ENCODE data around the gene IL1R2.
"Not testable (repeated sequence)": the region's sequence is repeated elsewhere in the genome, so short reads cannot be mapped to it uniquely, and the experiment has no call there.

The IL1R2 gene

DNA sequence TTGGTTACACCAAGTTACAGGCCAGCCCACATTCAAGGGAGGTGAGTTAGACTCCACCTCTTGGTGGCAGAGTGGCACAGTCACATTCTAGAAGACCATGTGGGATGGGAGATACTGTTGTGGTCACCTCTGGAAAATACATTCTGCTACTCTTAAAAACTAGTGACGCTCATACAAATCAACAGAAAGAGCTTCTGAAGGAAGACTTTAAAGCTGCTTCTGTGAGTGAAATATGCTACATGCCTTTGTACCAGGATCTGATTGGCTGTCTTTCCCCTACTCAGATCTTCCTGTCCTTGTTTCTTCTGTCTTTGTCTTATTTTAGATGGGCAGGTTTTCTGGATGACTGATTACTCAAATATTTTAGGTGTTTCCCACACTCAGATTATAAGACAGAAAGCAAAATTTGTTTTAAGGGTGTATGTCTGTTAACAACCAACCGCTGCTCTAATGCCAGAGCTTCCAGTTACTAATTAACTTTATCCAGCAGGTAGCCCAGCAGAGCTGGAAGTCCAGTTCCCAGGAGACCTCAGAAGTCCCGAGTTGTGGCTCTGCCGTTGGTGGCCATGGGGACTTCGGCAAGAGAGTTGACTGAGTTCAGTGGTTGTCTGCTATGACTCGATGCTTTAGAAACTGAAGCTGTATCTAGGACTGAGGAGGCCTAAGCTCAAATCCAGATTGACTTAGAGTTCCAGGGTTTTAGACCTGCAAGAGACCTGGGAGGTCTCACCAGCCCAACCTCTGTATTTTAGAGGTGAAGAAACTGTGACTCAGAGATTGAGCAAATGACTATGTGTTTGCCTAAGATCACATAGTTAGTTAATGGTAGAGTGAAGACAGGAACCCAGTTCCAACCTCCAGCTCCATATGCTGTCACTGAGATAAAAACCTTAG, 7.4 kb downstream of the IL1R2 start:
- no peak for DNase-seq (ENCODE audit: low read depth)

DNA sequence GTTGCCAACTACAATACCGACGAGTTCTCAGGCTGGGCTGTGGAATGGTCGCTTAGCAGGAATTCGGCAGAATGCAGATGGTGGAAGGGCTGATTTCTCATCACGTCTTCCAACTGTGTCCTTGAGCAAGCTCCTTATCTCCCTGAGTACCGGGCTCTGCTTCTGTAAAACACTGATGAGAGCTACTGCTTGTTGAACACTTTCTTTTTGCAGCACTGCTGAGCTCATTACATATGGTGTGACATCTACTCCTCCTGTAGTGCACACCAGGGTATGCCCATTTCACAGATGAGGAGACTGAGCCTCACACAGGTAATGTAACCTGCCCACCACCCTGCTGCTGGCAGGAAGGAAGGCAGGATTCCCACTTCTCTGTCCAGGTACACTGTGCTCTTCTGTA, 8.3 kb downstream of the IL1R2 start:
- DNase-seq (ENCODE audit: low read depth): no peak

DNA sequence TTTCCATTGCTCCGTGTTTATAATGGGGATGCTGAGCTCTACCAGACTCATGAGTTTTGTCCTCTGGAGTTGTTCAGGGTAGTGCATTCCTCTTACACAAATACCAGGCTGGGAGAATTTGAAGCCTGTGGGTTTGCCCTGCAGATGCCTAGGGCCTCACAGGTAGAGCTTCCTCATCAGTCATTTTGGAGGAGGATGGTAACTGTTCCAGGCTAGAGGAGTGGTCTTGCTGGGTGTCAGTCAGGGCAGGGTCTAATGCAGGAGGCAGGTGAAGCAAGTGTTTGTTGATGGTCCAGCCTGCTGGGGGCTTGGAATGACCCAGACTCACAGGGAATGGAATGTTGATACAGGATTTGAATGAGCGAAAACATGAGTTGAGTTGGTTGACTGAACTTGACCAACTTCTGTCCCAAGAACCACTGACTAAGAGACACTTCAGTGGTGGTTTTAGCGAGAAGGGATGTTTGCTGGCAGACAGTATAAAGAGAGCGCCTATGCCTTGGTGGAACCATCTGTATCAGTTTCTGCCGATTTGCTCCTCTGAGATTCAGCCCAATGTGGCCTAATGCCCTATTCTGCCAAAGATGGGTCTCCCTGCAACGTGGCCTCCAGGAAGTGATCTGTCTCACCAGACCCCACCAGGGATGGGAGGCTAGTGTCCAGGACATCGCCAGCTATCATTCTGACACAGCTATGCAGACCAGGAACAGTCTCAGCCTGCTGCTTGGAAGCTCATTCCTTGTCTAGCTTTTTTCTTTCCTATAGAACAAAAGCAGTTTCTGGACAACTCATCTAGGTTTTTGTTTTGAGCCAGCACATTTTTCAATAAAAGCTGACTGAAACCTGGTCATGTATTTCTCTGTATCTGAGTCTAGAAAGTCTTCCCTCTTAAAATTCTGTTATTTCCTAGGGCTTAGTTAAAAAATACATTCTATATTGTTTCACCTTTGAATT, 9.3 kb downstream of the IL1R2 start:
- no peak for DNase-seq (ENCODE audit: low read depth)

DNA sequence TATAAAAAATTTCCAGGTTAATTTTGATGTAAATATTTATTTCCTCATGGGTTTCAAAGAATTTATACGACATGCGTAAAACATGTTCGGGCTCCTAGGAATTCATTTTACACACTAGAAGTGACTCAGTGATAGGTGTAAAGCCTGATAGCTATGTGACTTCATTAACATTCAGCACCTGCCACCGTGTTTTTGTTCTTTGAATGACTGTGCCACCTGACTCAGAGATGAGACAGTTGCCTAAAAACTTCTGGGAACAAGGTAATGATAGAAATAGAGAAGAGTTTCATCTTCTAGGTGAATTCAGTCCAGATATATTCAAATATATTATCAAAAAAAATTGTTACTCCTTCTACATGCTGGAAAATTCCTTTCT, 10.0 kb downstream of the IL1R2 start:
- no peak for DNase-seq (ENCODE audit: low read depth)

DNA sequence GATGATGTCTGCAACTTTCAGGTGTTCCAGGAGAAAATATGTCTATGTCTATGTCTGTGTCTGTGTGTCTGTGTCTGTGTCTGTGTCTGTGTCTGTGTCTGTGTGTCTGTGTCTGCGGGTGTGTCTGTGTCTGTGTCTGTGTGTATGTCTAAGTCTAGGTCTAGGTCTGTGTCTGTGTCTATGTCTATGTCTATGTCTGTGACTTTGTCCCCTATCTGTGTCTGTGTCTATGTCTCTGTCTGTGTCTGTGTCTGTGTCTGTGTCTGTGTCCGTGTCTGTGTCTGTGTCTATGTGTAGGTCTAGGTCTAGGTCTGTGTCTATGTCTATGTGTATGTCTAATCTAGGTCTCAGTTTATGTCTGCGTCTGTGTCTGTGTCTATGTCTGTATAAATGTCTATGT, 10.5 kb downstream of the IL1R2 start:
- DNase-seq (ENCODE audit: low read depth): no peak

DNA sequence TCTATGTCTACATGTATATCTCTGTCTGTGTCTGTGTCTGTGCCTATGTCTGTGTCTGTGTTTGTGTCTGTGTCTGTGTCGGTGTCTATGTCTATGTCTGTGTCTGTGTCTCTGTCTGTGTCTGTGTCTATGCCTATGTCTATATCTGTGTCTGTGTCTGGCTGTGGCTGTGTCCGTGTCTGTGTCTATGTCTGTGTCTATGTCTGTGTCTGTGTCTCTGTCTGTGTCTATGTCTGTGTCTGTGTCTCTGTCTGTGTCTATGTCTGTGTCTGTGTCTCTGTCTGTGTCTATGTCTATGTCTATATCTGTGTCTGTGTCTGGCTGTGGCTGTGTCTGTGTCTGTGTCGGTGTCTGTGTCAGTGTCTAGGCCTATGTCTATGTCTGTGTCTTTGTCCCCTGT, 11.1 kb downstream of the IL1R2 start:
- DNase-seq (ENCODE audit: low read depth): not testable (repeated sequence)

DNA sequence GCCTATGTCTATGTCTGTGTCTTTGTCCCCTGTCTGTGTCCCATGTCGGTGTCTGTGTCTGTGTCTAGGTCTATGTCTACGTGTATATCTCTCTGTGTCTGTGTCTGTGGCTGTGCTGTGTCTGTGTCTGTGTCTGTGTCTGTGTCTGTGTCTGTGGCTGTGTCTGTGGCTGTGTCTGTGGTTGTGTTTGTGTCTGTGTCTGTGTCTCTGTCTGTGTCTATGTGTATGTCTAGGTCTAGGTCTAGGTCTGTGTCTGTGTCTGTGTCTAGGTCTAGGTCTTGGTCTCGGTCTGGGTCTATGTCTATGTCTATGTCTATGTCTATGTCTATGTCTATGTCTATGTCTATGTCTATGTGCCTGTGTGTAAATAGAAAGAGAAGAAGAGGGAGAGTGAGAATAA, 11.9 kb downstream of the IL1R2 start:
- DNase-seq (ENCODE audit: low read depth): no peak

DNA sequence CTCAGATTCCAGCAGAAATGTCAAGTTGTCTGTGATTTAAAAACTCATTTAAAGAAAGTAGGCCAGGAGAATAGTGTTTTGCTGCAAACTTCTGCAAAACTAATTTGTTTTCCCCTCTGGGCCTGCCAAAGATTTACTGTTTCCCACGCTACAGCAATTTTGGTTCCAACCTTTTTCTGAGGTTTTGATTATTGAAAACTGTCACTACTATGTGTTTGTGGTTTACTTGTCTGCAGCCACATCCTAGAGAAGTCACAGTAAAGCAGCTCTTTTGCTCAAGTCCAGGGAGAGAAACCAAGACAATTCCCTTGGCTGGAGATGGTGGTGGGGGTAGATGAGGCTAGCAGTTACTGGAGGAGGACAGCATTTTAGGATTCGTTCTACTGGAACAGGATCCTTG, 12.8 kb downstream of the IL1R2 start:
- no peak for DNase-seq (ENCODE audit: low read depth)

DNA sequence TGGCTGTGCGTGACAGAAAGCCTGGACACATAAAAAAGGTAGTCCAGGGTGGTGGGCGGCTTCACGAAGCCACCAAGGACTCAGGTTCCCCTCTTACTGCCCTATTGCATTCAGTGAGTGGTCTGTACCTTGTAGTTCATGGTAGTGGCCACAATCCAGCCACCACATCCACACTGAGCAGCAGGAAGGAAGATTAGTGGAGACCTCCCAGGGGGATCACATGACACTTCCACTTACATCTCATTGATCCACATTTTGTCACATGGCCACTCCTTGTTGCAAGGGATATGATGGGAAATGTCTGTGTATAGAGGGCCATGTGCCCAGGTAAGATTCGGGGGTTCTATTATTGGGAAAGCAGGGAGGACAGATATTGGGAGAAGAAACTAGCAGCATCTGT, 13.7 kb downstream of the IL1R2 start:
- DNase-seq (ENCODE audit: low read depth): no peak

DNA sequence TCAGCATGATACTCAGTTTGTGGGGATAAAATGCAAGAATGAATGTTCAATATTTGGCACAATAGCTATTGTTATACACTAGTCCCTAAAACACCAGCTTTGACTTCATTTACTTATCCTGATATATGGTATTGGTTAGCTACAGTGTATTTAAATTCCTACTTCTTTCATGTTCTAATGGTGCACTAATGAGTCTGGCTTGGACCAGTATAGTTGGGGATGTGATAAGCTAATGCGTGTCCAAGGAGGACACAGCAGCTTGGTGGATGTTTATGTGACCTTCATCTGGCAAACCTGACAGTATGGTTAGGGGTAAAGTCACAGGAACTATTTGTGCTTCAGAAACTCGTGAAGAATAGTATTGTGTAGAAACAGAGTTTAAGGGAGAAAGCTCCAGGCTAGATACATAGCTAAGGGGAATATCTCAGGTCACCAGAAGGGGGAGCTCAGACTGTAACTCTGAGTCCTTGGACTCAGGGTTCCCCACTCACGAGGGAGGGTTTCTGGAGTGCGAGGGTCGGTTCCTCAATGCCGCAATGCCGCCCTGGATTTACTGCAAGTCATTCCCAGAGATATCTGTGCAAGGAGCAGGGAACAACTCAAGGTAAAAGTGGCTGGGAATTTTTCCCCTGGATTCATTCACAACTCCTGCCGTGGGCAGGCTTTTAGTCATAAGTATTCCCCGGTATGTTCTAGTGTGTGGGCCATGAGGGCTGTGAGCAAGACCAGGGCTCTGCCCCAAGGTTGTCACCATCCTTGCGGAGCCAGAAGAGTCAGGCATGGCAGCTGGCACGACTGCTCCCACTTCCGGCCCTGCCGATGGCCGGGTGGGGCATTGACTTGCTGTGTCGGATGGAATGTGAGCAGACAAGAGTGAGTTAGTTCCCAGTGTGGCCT, 14.5 kb downstream of the IL1R2 start:
- no peak for DNase-seq (ENCODE audit: low read depth)

DNA sequence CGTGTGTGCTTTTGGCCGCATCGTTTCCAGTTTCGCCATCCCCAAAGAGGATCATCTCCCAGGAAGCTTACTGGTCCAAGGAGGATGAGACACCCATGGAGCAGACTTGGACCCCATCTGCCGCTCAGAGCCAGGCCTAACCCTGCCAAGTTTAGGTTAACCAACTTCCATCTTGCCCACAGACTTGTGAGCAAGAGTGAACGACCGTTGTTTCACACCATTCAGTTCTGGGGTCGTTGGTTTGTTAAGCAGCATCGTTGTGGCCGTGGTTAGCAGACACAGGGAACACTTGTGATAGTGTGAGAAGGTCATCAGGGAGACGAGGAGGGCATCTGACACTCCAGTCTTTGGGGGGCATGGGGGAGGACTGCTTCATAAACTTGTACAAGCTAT, 15.1 kb downstream of the IL1R2 start:
- DNase-seq (ENCODE audit: low read depth): no peak

DNA sequence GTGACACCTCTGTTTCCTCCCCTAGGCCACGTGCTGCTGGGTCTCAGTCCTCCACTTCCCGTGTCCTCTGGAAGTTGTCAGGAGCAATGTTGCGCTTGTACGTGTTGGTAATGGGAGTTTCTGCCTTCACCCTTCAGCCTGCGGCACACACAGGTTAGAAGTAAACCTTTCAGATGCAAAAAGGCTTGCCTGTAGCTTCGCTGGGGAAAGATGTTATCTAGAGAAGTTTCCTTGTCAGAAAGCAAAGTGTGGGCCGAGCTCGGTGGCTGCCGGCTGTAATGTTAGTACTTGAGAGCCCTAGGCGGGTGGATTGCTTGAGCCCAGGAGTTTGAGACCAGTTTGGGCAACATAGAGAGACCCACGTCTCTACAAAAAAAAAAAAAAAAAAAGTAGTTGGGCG, 16.7 kb downstream of the IL1R2 start:
- DNase-seq (ENCODE audit: low read depth): no peak

DNA sequence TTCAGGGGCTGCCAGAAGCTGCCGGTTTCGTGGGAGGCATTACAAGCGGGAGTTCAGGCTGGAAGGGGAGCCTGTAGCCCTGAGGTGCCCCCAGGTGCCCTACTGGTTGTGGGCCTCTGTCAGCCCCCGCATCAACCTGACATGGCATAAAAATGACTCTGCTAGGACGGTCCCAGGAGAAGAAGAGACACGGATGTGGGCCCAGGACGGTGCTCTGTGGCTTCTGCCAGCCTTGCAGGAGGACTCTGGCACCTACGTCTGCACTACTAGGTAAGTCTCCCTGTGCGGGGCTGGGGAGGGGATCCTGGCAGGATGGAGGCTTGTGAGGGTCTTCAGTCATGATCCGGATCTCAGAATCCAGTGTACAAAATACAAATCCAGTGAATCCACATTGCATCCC, 17.8 kb downstream of the IL1R2 start:
- no peak for DNase-seq (ENCODE audit: low read depth)

DNA sequence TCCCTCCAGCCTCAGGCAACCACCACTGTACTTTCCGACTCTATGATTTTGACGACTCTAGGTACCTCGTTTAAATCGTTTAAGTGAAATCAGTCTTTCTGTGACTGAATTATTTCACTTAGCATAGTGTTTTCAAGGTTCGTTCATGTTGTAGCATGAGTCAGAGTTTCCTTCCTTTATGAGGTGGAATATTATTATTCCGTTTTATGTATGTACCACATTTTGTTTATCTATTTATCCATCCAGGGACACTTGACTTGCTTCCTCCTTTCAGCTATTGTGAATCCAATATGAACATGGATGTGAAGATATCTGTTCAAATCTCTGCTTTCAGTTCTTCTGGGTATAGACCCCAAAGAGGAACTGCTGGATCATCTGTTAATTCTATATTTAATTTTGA, 19.1 kb downstream of the IL1R2 start:
- DNase-seq (ENCODE audit: low read depth): no peak

DNA sequence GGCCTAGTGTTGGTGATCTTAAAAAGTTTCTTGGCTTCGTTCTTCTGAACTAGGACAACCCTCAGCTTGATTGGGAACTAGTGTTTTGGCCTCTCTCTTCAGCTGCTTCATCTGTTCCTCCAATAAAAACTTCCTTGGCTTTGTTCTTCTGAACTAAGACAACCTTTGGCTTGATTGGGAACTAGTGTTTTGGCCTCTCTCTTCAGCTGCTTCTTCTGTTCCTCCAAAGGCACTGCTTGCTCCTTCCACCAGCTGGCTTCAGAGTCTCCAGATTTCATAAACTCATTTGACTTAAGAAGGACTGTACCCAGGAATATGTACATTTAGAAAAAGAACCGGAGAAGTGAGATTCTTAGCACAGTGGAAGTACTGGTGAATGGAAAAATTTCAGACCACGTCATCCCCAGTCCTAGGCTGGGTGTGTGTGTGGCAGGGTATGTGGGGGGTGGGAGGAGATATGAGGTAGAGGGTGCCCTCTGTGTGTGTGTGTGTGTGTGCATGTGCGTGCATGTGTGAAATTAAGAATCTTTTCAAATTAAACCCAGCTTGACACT, 20.4 kb downstream of the IL1R2 start:
- no peak for DNase-seq (ENCODE audit: low read depth)

DNA sequence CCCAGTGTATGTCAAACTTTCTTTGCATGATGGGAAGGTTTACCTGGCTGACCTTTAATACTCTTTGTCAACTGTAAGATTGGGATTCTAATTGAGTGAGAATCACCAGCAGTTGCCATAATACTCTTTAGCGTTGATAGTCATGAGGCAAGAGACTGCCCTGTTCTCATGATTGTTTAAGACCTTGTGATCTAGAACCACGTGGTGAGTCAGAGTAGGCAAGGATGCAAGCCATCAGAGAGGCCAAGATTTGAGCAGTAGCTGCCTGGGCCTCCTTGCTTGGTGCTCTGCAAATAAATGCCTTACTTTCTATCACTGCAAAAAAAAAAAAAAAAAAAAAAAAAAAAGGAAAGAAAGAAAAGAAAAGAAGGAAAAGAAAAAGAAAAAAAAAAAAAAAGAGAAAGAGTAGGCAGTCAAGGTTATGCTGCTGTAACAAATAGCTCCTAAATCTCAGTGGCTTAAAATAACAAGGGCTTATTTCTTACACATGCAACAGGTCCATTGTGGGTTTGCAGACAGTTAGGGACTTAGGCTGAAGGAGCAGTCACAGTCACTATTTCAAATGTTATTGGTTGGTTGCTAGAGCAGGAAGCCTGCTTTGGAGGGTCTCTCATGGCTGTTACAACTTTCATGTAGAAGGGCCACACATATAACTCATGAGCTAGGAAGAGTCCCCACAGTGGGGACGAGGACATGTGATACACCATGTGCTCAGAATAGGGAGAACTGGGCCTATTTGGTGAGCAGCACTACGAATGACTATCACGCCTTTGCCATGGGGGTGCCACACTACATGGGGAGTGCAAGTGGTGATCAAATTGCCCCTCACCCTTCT, 21.7 kb downstream of the IL1R2 start:
- no peak for DNase-seq (ENCODE audit: low read depth)

DNA sequence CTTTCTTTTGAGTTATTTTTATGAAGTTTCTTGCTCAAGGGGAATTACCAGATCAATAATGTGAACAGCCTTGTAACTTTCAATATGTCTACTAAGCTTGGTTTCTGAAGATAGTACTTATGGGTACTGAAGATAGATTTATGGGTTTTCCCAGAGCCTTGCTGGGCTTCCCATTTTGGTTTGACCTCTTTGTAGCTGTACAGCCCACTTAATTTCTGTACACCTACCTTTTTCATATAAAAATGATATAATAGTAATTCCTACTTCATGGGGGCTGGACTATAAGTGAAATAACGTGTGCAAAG, 22.2 kb downstream of the IL1R2 start:
- no peak for DNase-seq (ENCODE audit: low read depth)

DNA sequence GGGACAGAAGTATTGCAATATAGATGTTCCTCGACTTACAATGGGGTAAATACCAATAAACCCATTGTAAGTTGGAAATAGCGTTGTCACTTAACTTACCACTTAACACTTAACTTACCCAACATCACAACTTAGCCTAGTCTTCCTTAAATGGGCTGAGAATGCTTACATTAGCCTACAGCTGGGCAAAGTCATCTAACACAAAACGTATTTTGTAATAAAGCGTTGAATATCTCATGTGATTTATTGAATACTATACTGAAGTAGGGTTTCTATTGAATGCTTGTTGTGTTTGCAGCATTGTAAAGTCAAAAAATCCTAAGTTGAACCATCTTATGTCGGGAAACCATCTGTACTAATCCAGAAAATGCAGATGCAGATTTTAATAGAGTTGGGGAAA, 23.6 kb downstream of the IL1R2 start:
- no peak for DNase-seq (ENCODE audit: low read depth)

DNA sequence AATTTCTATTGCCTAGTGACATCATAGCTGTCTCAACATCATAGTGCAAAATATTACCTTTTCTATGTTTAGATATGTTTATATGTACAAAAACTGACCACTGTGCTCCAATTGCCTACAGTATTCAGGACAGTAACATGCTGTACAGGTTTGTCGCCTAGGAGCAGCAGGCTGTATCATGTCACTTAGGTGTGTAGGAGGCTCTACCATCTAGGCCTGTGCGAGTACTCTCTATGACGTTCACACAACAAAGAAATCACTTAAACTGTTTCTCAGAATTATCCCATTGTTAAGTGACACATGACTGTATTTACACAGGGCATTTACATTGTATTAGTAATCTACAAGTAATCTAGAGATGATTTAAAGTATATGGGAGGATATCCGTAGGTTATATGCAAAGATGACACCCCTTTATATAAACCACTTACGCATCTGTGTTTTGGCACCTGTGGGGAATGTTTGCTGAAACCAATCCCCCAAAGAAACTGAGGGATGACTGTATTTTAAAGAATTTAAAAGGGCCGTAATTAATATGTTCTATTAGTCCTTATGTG, 24.7 kb downstream of the IL1R2 start:
- DNase-seq (ENCODE audit: low read depth): no peak

DNA sequence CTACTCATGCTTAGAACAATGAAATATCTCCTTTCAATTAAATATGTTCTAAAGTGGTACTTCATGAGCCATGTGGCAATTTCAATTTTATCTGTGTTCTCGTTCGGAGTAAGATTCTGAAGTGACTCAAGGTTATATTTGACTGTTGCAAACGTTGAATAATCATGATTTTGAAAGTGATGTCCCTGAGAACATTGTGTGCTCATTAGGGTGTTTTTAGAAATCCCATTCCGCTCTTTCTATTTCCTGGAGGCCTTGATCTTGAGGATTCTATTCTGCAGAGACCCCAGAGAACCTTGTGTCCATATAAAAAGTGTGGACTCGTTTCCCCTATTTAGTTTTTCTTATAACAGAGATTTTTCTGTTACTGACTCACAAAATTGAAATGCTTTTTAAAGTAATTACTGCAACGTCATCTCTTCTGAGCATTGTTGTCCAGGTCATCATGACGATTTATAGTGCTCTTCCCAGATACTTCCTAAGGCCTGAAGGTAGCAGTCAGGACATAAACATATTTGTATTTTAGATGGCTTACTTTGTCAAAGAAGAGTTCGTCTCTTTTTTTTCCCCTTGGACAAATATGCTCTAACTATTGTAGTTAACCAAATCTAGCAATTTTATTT, 27.2 kb downstream of the IL1R2 start:
- no peak for DNase-seq (ENCODE audit: low read depth)

Measured in activated T-cell treated with anti-CD3 and anti-CD28 coated beads for 1 hour (primary cell).